HepG2 (cell line): ENCODE results near the gene CEBPZOS. TPM values are rescaled to one million over a fixed set of nuclear protein-coding genes. Genes with fewer than 3 reads are reported as not detected.

Source experiments
- ATAC-seq: fragments of 200-7000 bp; cut with Tn5 transposase; 3 replicates; pipeline ENCODE4 v1.9.1; 2020; ENCODE audit warnings: mild to moderate bottlenecking, moderate library complexity
- BruUV-seq: library from RNA; stranded (reverse); fragments of 400-500 nt; replicated peaks from 2 replicates; lab custom pipeline; 2021; lab: Mats Ljungman, UMichigan
- CTCF ChIA-PET: fragments of 300-600 bp; formaldehyde crosslinking; extraction: SDS; loops from one replicate; lab custom pipeline; 2021; ENCODE audit warnings: low total read pairs, inconsistent platforms, low intra/inter-chr PET ratio; lab: Yijun Ruan, JAX
- POLR2A ChIA-PET: fragments of 350-600 bp; sonication (Branson Sonifier 250); formaldehyde crosslinking; loops from one replicate; lab custom pipeline; 2020; ENCODE audit warnings: antibody characterized with exemption, inconsistent platforms; lab: Yijun Ruan, JAX
- DNase-seq: peaks from one replicate; pipeline ENCODE4 v3.0.0-alpha.2; 2015; ENCODE audit warnings: low spot score
- FAIRE-seq: peaks from 3 replicates; lab custom pipeline; 2011; peaks lifted over from hg19 to GRCh38; lab: Jason Lieb, UNC
- H2AFZ ChIP-seq: one replicate; pipeline ENCODE4 v1.6.1; 2011; ENCODE audit warnings: low read length, inconsistent platforms
- H3K27ac ChIP-seq: fragments of 300-600 bp; 3 replicates; pipeline ENCODE4 v1.8.0; 2011; ENCODE audit warnings: mixed run types, mild to moderate bottlenecking, mixed read lengths, low read length, inconsistent platforms; ENCODE audit not compliant: insufficient read depth; ENCODE audit errors: extremely low read length
- H3K27me3 ChIP-seq, 2 experiments: fragments of 200-600 bp in 1 of 2; 2 replicates in 1 of 2; 3 replicates in 1 of 2; pipeline versions ENCODE4 v1.6.0 to v1.8.0; 2011; ENCODE audit warnings: low read length in 2 of 2, mild to moderate bottlenecking in 2 of 2, moderate library complexity in 2 of 2, inconsistent platforms in 1 of 2; ENCODE audit not compliant: insufficient read depth in 2 of 2, control insufficient read depth in 1 of 2
- H3K36me3 ChIP-seq, 2 experiments: fragments of 200-600 bp in 1 of 2; replicated peaks in 1 of 2; 2 replicates in 1 of 2; 3 replicates in 1 of 2; pipeline versions ENCODE4 v1.5.1 to v1.8.0; 2011; ENCODE audit warnings: low read length in 2 of 2, inconsistent platforms in 1 of 2; ENCODE audit not compliant: insufficient read depth in 2 of 2, control insufficient read depth in 1 of 2
- H3K4me1 ChIP-seq: 2 replicates; pipeline ENCODE4 v1.5.1; 2012; ENCODE audit warnings: low read length, inconsistent platforms; ENCODE audit not compliant: insufficient read depth
- H3K4me2 ChIP-seq: 2 replicates; pipeline ENCODE4 v1.6.0; 2011; ENCODE audit warnings: low read depth, low read length, inconsistent platforms
- H3K4me3 ChIP-seq, 3 experiments: fragments of 200-600 bp in 1 of 3; sonication (generic), shearing (Covaris generic) in 1 of 3; replicated peaks in 1 of 3; 2 replicates each; pipeline ENCODE4 v1.5.1; 2011 to 2016; ENCODE audit warnings: low read length in 3 of 3, inconsistent platforms in 2 of 3, low read depth in 2 of 3, mild to moderate bottlenecking in 2 of 3, control low read depth in 1 of 3, mixed read lengths in 1 of 3; ENCODE audit not compliant: insufficient read depth in 1 of 3
- H3K79me2 ChIP-seq: one replicate; pipeline ENCODE4 v1.6.1; 2011; ENCODE audit warnings: low read length, inconsistent platforms; ENCODE audit not compliant: insufficient read depth
- H3K9ac ChIP-seq: 2 replicates; pipeline ENCODE4 v1.6.0; 2011; ENCODE audit warnings: mild to moderate bottlenecking, low read depth, low read length, inconsistent platforms; ENCODE audit not compliant: insufficient read depth
- H3K9me3 ChIP-seq: 2 replicates; pipeline ENCODE4 v1.5.1; 2012; ENCODE audit warnings: mild to moderate bottlenecking, low read length
- H4K20me1 ChIP-seq: 2 replicates; pipeline ENCODE4 v1.6.0; 2011; ENCODE audit warnings: inconsistent platforms, mild to moderate bottlenecking, low read length, moderate library complexity; ENCODE audit not compliant: insufficient read depth
- GLI4 ChIP-seq: sonication (generic); formaldehyde crosslinking; IDR thresholded peaks from 2 replicates; pipeline ENCODE4 v1.5.1; 2020; ENCODE audit warnings: missing genetic modification reagents, mild to moderate bottlenecking, moderate library complexity, borderline replicate concordance
- KLF13 ChIP-seq: sonication (generic); formaldehyde crosslinking; IDR thresholded peaks from 2 replicates; pipeline ENCODE4 v1.4.0; 2020; ENCODE audit warnings: mild to moderate bottlenecking, missing genetic modification reagents
- RBFOX2 ChIP-seq: fragments of 200-400 bp; formaldehyde crosslinking; IDR thresholded peaks from 2 replicates; pipeline ENCODE4 v1.6.1; 2017; ENCODE audit warnings: low read depth, mild to moderate bottlenecking, low read length
- WGBS: methylation state at CpG from one replicate; pipeline ENCODE4 v1.1.6; 2017; ENCODE audit warnings: low lambda C conversion rate; 5-methylcytosine and 5-hydroxymethylcytosine counted together
- in situ Hi-C: cut with HindIII; loops from 2 replicates; pipeline ENCODE4 v1.10.0; 2017; ENCODE audit warnings: low pct_unique_long_range_greater_than_20kb; ENCODE audit not compliant: extremely low pct_ligation_motif_present
- intact Hi-C: fragments of 100-400 bp; cut with micrococcal nuclease; formaldehyde crosslinking; loops from one replicate; pipeline ENCODE4 v1.10.0; 2022; ENCODE audit not compliant: unreplicated experiment
- polyA plus RNA-seq, 8 experiments: library from polyadenylated mRNA; depleted of rRNA in 3 of 8; stranded (reverse) in 7 of 8; unstranded in 1 of 8; fragments of >200 nt; fragmentation: Illumina TruSeq in 4 of 8; extraction: Trizol in 4 of 8; gene quantifications; 2 replicates each; pipeline versions ENCODE4 v1.2.1 to v1.2.3, GENCODE V29; 2011 to 2016; ENCODE audit warnings: low read depth in 4 of 8, missing spikeins in 1 of 8, mixed read lengths in 1 of 8; ENCODE audit not compliant: insufficient read depth in 1 of 8
- total RNA-seq, 5 experiments: library from RNA; depleted of rRNA; stranded (reverse); fragments of >200 nt; fragmentation: Illumina TruSeq; extraction: Trizol; gene quantifications; 2 replicates each; pipeline ENCODE4 v1.2.3, GENCODE V29; 2016; ENCODE audit warnings: low read depth in 1 of 5
- TF ChIP-seq, protein P1 (sequence below): fragments of 450-650 bp; IDR thresholded peaks from 2 replicates; pipeline ENCODE4 v1.6.1; 2016

The CEBPZOS gene
- total and polyA plus RNA-seq, 2 of the 13 experiments (the other 11 are each of a cell fraction or from before 2014, with no cell fraction given), result 18.6 to 44.7 TPM

DNA sequence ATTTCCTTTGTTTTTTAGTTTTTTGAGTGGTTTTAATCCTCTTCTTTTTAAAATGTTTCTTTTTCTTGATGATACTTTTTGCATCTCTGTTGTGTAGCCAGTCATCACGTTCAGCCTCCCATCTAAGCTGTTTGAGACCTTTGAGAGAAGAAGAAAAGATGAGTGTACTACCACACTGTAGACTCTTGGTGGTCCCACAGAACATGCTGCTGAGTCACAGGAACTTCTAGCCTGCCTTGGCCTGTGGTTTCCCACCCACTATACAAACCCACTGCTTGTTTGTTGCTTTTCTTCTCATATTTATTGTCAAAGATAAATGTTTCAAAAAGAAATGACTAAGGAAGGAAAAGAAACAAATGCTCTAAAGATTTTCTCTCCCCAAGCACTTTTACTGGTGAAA is 5.5 kb downstream of the CEBPZOS start:
- Histone ChIP-seq H3K27me3 (no peaks in the 10 kb centered on the region; a peak in 1 of 5 replicates), H3K4me2 (no peak overlapping the region), H3K9ac (no peak overlapping the region), H3K79me2 (peaks cover 55% of the 10 kb centered on the region), H4K20me1 (peaks cover 4% of the 10 kb centered on the region)
- ATAC-seq, result no peak
- DNase-seq, result no peak
- no TSS peak for BruUV-seq
- TF ChIP-seq GLI4 (CRISPR knock-in tag) (no peak), RBFOX2 (0 out of 2 replicates have a peak, but pooled peaks have one; percentile 34)
- TF ChIP-seq, all 625 proteins: peak for 1
- intact Hi-C loops (no loop called here), in situ Hi-C loops (no loop called here)
- POLR2A ChIA-PET, result interaction anchor here (0.9 kb wide), 1 partner anchor 12 kb away, joined by 3 read pairs; no protein-coding TSS in a partner anchor
- Histone ChIP-seq H3K27ac (no peak overlapping the region), H3K9me3 (peaks cover 6% of the 10 kb centered on the region; the same call in 1 of the 2 replicates), H3K4me3 (no peak overlapping the region), H3K4me1 (peaks cover 24% of the 10 kb centered on the region), H3K36me3 (peaks cover 9 to 59% of the 10 kb centered on the region in 2 experiments), H2AFZ (no peak overlapping the region)
- no peak for FAIRE-seq
- WGBS, result 94% methylated on average over 1 of the region's 1 CpG
- CTCF ChIA-PET, result no interaction called here

DNA sequence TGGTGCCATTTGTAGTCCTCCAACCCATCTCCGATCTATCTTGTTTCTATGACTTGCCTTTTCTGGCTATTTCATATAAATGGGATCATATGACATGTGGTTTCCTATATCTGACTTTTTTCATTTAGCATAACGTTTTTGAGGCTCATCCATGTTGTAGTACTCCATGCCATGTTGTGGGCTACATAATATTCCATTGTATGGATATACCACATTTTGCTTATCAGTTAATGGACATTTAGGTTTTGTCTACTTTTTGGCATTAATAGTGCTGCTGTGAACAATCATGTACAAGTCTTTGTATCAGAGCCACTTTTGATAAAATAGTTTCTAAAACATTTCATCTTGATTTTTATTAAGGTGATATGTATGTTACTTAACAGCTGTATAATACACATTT is 7.4 kb downstream of the CEBPZOS start:
- ChIA-PET POLR2A (no interaction called here), CTCF (no interaction called here)
- Histone ChIP-seq H3K9me3 (peaks cover 18% of the 10 kb centered on the region; the same call in 1 of the 2 replicates), H3K4me1 (peaks cover 9% of the 10 kb centered on the region), H3K27me3 (no peaks in the 10 kb centered on the region), H3K27ac (no peak overlapping the region), H3K36me3 (peaks cover 9 to 76% of the 10 kb centered on the region in 2 experiments), H2AFZ (no peak overlapping the region), H4K20me1 (peaks cover 4% of the 10 kb centered on the region; the same call in 1 of the 2 replicates), H3K4me3 (no peak overlapping the region), H3K79me2 (peaks cover 54% of the 10 kb centered on the region), H3K4me2 (no peak overlapping the region), H3K9ac (no peak overlapping the region)
- intact Hi-C loops (no loop called here), in situ Hi-C loops (no loop called here)
- no TSS peak for BruUV-seq
- no peak for ATAC-seq
- no peak for DNase-seq
- TF ChIP-seq RBFOX2 (0 out of 2 replicates have a peak, but pooled peaks have one; percentile 8), KLF13 (CRISPR knock-in tag) (no peak)
- TF ChIP-seq, protein P1, sequence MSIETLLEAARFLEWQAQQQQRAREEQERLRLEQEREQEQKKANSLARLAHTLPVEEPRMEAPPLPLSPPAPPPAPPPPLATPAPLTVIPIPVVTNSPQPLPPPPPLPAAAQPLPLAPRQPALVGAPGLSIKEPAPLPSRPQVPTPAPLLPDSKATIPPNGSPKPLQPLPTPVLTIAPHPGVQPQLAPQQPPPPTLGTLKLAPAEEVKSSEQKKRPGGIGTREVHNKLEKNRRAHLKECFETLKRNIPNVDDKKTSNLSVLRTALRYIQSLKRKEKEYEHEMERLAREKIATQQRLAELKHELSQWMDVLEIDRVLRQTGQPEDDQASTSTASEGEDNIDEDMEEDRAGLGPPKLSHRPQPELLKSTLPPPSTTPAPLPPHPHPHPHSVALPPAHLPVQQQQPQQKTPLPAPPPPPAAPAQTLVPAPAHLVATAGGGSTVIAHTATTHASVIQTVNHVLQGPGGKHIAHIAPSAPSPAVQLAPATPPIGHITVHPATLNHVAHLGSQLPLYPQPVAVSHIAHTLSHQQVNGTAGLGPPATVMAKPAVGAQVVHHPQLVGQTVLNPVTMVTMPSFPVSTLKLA, result no peak
- 94% methylated on average over 2 of the region's 2 CpGs for WGBS
- no peak for FAIRE-seq
